NT2/D1 (cell line): Measurements from ENCODE around the gene MAGI1.

Experiments used
- SUZ12 ChIP-seq: IDR thresholded peaks from 2 replicates; pipeline ENCODE4 v1.6.1; 2011; ENCODE audit not compliant: insufficient read length, insufficient read depth; ENCODE audit errors: extremely low read depth
- YY1 ChIP-seq: IDR thresholded peaks from 2 replicates; pipeline ENCODE4 v1.6.1; 2011; ENCODE audit not compliant: insufficient read length, insufficient read depth
- ZNF274 ChIP-seq: IDR thresholded peaks from 2 replicates; pipeline ENCODE4 v1.6.1; 2011; ENCODE audit warnings: mild to moderate bottlenecking, low read depth, low read length

DNA sequence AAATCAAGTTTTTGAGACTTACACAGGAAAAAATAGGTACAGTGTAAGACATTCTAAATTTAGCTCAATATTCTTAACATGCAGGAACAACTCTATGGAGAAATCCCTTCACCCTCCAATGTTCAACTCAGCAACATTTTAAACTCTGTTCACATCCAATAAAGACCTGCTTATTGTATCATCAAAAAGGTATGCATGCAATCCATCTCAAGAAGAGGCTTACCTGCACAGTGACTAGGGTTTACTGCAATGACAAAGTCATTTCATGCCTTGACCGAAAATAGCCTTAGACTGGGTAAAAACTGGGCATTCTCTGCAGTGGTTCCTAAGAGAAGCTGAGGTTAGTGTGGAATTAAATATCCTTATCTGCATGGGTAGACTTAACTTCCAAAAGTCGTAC is 80.5 kb downstream of the MAGI1 start:
- TF ChIP-seq SUZ12 (no peak), YY1 (no peak), ZNF274 (no peak)
